HEK293 (cell line): ENCODE measurements around the gene CACNA1S.

Source experiments
- CTCF ChIA-PET: fragments of 350-600 bp; formaldehyde crosslinking; extraction: SDS; loops from one replicate; lab custom pipeline; 2021; ENCODE audit warnings: antibody characterized with exemption; lab: Yijun Ruan, JAX
- POLR2A ChIA-PET: fragments of 300-600 bp; formaldehyde crosslinking; extraction: SDS; loops from one replicate; lab custom pipeline; 2020; ENCODE audit warnings: antibody characterized with exemption, inconsistent platforms; lab: Yijun Ruan, JAX
- H3K27ac ChIP-seq: fragments of 200-500 bp; sonication (Bioruptor generic); 2 replicates; pipeline ENCODE4 v1.5.1; 2014; ENCODE audit warnings: low read depth, low read length, control low read depth, inconsistent platforms; ENCODE audit errors: extremely low read depth
- H3K36me3 ChIP-seq, 2 experiments: fragments of 200-500 bp in 1 of 2; sonication (Bioruptor generic) in 1 of 2; 1 replicate in 1 of 2; 2 replicates in 1 of 2; pipeline ENCODE4 v1.5.1; 2014 to 2017; ENCODE audit warnings: inconsistent platforms in 2 of 2, low read length in 2 of 2; ENCODE audit not compliant: control insufficient read depth in 2 of 2, insufficient read depth in 1 of 2
- H3K4me1 ChIP-seq: fragments of 200-500 bp; sonication (Bioruptor generic); 2 replicates; pipeline ENCODE4 v1.5.1; 2014; ENCODE audit warnings: mild to moderate bottlenecking, low read length, inconsistent platforms; ENCODE audit not compliant: control insufficient read depth, insufficient read depth
- H3K4me3 ChIP-seq: 2 replicates; pipeline ENCODE4 v1.5.1; 2011; ENCODE audit warnings: low read depth, mild to moderate bottlenecking, control low read depth, low read length, moderate library complexity
- H3K9me3 ChIP-seq: fragments of 200-500 bp; sonication (Bioruptor generic); 2 replicates; pipeline ENCODE4 v1.5.1; 2014; ENCODE audit warnings: low read depth, low read length, inconsistent platforms; ENCODE audit not compliant: control insufficient read depth, insufficient read depth
- WT1 ChIP-seq: fragments of 450-650 bp; formaldehyde crosslinking; IDR thresholded peaks from 2 replicates; pipeline ENCODE4 v1.5.1; 2016; ENCODE audit warnings: missing biosample characterization, missing genetic modification characterization
- YY2 ChIP-seq: fragments of 450-650 bp; formaldehyde crosslinking; IDR thresholded peaks from 2 replicates; pipeline ENCODE4 v1.5.1; 2016; ENCODE audit warnings: missing biosample characterization, missing genetic modification characterization
- ZBTB21 ChIP-seq: fragments of 450-650 bp; formaldehyde crosslinking; IDR thresholded peaks from 2 replicates; pipeline ENCODE4 v1.5.1; 2017; ENCODE audit warnings: missing biosample characterization, missing genetic modification characterization
- ZNF114 ChIP-seq: fragments of 450-650 bp; formaldehyde crosslinking; IDR thresholded peaks from 2 replicates; pipeline ENCODE4 v1.5.0; 2017; ENCODE audit warnings: missing biosample characterization, missing genetic modification characterization
- ZNF132 ChIP-seq: fragments of 450-650 bp; formaldehyde crosslinking; IDR thresholded peaks from 2 replicates; pipeline ENCODE4 v1.5.1; 2017; ENCODE audit warnings: missing biosample characterization, missing genetic modification characterization, borderline replicate concordance
- ZNF155 ChIP-seq: fragments of 450-650 bp; formaldehyde crosslinking; IDR thresholded peaks from 2 replicates; pipeline ENCODE4 v1.5.1; 2016; ENCODE audit warnings: missing biosample characterization, missing genetic modification characterization
- ZNF214 ChIP-seq: fragments of 450-650 bp; formaldehyde crosslinking; IDR thresholded peaks from 2 replicates; pipeline ENCODE4 v1.5.1; 2017; ENCODE audit warnings: missing biosample characterization, mild to moderate bottlenecking, missing genetic modification characterization, borderline replicate concordance
- ZNF292 ChIP-seq: fragments of 450-650 bp; formaldehyde crosslinking; IDR thresholded peaks from 2 replicates; pipeline ENCODE4 v1.5.1; 2016; ENCODE audit warnings: low read depth, missing biosample characterization, missing genetic modification characterization, borderline replicate concordance
- ZNF335 ChIP-seq: fragments of 450-650 bp; formaldehyde crosslinking; conservative IDR thresholded peaks from 2 replicates; pipeline ENCODE4 v1.5.1; 2016; ENCODE audit warnings: missing biosample characterization, missing genetic modification characterization
- ZNF37A ChIP-seq: fragments of 450-650 bp; IDR thresholded peaks from 2 replicates; pipeline ENCODE4 v1.5.1; 2018; ENCODE audit warnings: missing biosample characterization, missing genetic modification characterization
- ZNF416 ChIP-seq: fragments of 450-650 bp; formaldehyde crosslinking; IDR thresholded peaks from 2 replicates; pipeline ENCODE4 v1.5.1; 2016; ENCODE audit warnings: missing biosample characterization, missing genetic modification characterization
- ZNF423 ChIP-seq: fragments of 450-650 bp; formaldehyde crosslinking; IDR thresholded peaks from 2 replicates; pipeline ENCODE4 v1.5.1; 2016; ENCODE audit warnings: missing biosample characterization, missing genetic modification characterization
- ZNF514 ChIP-seq: fragments of 450-650 bp; formaldehyde crosslinking; IDR thresholded peaks from 2 replicates; pipeline ENCODE4 v1.5.1; 2016; ENCODE audit warnings: missing biosample characterization, missing genetic modification characterization
- ZNF521 ChIP-seq: fragments of 450-650 bp; formaldehyde crosslinking; IDR thresholded peaks from 2 replicates; pipeline ENCODE4 v1.5.1; 2017; ENCODE audit warnings: missing biosample characterization, mild to moderate bottlenecking, missing genetic modification characterization
- ZNF707 ChIP-seq: fragments of 450-650 bp; formaldehyde crosslinking; IDR thresholded peaks from 2 replicates; pipeline ENCODE4 v1.5.1; 2016; ENCODE audit warnings: missing biosample characterization, missing genetic modification characterization
- ZSCAN30 ChIP-seq: fragments of 450-650 bp; IDR thresholded peaks from 2 replicates; pipeline ENCODE4 v1.5.1; 2018; ENCODE audit warnings: missing biosample characterization, mild to moderate bottlenecking, missing genetic modification characterization, moderate library complexity

Gene CACNA1S

DNA sequence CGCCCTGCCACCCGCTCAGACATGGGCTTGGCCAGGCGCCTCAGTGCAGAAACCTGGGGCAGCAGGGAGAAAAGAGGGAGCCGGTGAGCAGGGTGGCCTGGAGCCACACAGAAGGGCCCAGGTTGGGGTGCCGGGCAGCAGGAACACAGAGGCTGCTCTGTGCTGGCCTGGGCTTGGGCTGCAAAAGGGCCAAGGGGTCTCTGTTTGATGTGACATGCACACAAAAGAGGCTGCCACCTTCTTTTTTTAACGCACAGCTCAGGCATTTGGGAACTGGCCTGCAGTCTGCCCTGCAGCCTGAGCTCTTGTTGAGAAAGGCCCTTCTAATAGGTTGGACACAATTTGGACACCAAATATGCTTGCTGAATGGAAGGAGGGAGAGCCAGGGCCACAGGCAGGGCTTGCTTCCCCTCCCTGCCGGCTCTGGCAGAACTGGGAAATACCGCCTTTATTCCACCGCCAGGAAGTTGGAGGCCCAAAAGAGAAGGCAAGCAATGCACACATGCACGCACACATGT lies 121.1 kb downstream of the CACNA1S start:
- peaks cover 2% of the 10 kb centered on the region; the same call in 1 of the 2 replicates for H3K4me1 ChIP-seq
- H3K27ac ChIP-seq, result no peak overlapping the region
- H3K36me3 ChIP-seq, result peaks cover 0 to 24% of the 10 kb centered on the region in 2 experiments; a peak in 1 of 3 replicates
- POLR2A ChIA-PET, result no interaction called here
- CTCF ChIA-PET, result no interaction called here
- no peaks in the 10 kb centered on the region for H3K9me3 ChIP-seq
- no peak overlapping the region for H3K4me3 ChIP-seq
- TF ChIP-seq ZNF292 (tag by site-specific recombination) (no peak), ZNF114 (tag by site-specific recombination) (no peak), ZNF214 (tag by site-specific recombination) (no peak), WT1 (no peak), YY2 (tag by site-specific recombination) (no peak), ZNF335 (tag by site-specific recombination) (no peak)

DNA sequence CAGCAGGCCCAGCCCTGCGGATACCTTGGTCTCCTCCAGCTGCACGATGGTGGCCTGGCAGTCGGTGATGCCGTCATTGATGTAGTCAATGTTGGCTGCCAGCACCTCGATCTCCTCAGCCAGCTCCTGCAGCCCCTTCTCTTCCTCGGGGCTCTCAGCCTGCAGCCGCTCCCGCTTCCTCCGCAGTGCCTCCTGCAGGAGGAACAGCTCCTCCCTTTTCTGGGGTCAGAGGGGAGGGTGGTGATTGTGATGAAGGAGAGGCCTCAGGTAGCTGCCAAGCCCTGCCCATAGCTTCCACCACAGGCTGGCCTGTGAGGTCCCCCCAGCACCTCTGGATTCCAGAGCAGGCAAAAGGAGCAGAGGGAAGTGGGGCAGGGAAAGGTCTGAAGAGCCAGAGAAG lies 122.1 kb downstream of the CACNA1S start:
- TF ChIP-seq ZNF416 (no peak), ZNF514 (no peak), ZBTB21 (tag by site-specific recombination) (no peak), ZSCAN30 (tag by site-specific recombination) (no peak), ZNF37A (tag by site-specific recombination) (no peak), ZNF423 (tag by site-specific recombination) (no peak), ZNF155 (tag by site-specific recombination) (no peak), ZNF521 (no peak), ZNF132 (tag by site-specific recombination) (no peak), ZNF707 (no peak)
- Histone ChIP-seq H3K27ac (no peak overlapping the region), H3K36me3 (peaks cover 0 to 21% of the 10 kb centered on the region in 2 experiments; a peak in 1 of 3 replicates), H3K4me3 (no peak overlapping the region), H3K4me1 (peaks cover 2% of the 10 kb centered on the region; the same call in 1 of the 2 replicates), H3K9me3 (no peaks in the 10 kb centered on the region)
- POLR2A ChIA-PET, result no interaction called here
- CTCF ChIA-PET, result interaction anchor here (0.6 to 2.0 kb wide), 4 partner anchors 10 to 56 kb away, joined by 3 to 6 read pairs (median 3); no protein-coding TSS in a partner anchor
